ENCODE results near the gene NSUN4. TPM values are rescaled to one million over a fixed set of nuclear protein-coding genes. Genes with fewer than 3 reads are reported as not detected.

The NSUN4 gene
- total RNA-seq (10 to 100 TPM; 12.2 to 14.3 TPM), polyA plus RNA-seq (ENCODE audit: insufficient read length in 2 of 2) (10 to 100 TPM; 13.3 to 17.5 TPM)
- long read RNA-seq, donor 1, full-length matches to known transcripts, result 2 of 2 reads
- long read RNA-seq, donor 1, partial matches to known transcripts, result 0 of 2 reads
- long read RNA-seq, donor 1, other reads (novel, unspliced or antisense), result 0 of 2 reads
- long read RNA-seq, donor 2, partial matches to known transcripts, result 0 of 2 reads
- long read RNA-seq, donor 2, other reads (novel, unspliced or antisense), result 0 of 2 reads
- long read RNA-seq, donor 3, result 0 reads
- long read RNA-seq, donor 4, transcript NSUN4-204 (6 exons, 2,150 nt), result major isoform, 5 of 5 reads
- long read RNA-seq, donor 4, partial matches to known transcripts, result 0 of 5 reads
- long read RNA-seq, donor 4, other reads (novel, unspliced or antisense), result 0 of 5 reads

- DNase-seq (ENCODE audit: low read depth in 4 of 6, low spot score in 6 of 6), result peak; percentile 84 to 98 (median 90)
- Histone ChIP-seq H3K36me3 (ENCODE audit: control insufficient read depth, insufficient read depth, low read length) (peaks cover 18% of the 10 kb centered on the region), H3K27me3 (ENCODE audit: control insufficient read depth, insufficient read depth, low read length) (no peaks in the 10 kb centered on the region), H3K4me3 (ENCODE audit: low read depth, low read length) (peak within 1 kb of the TSS; percentile 93), H3K4me1 (ENCODE audit: control insufficient read depth, insufficient read depth, low read length) (peaks cover 11% of the 10 kb centered on the region), H3K27ac (ENCODE audit: low read depth, low read length) (peak within 1 kb of the TSS; percentile 99), H3K9me3 (ENCODE audit: control insufficient read depth, insufficient read depth, low read length) (no peaks in the 10 kb centered on the region)
- under 1% methylated on average over 52 of the region's 53 CpGs for WGBS (ENCODE audit: insufficient coverage)
These were observed at the start of gene NSUN4 for GRCh38 chr1:46340404-46341221. Gene NSUN4, plus strand, starts transcription at chr1:46340807. Its CDS starts 20 bp downstream, at chr1:46340827.

- Histone ChIP-seq H3K9me3 (ENCODE audit: control insufficient read depth, insufficient read depth, low read length) (no peaks in the 10 kb centered on the region), H3K27ac (ENCODE audit: low read depth, low read length) (no peak overlapping the region), H3K4me3 (ENCODE audit: low read depth, low read length) (no peak overlapping the region), H3K4me1 (ENCODE audit: control insufficient read depth, insufficient read depth, low read length) (no peaks in the 10 kb centered on the region), H3K36me3 (ENCODE audit: control insufficient read depth, insufficient read depth, low read length) (peaks cover 43% of the 10 kb centered on the region), H3K27me3 (ENCODE audit: control insufficient read depth, insufficient read depth, low read length) (no peaks in the 10 kb centered on the region)
- WGBS (ENCODE audit: insufficient coverage), result 50% methylated on average over 1 of the region's 2 CpGs
- DNase-seq (ENCODE audit: low read depth in 4 of 6, low spot score in 6 of 6), result no peak
These were observed 45.3 kb upstream of the NSUN4 start for GRCh38 chr1:46295306-46295705.

- Histone ChIP-seq H3K4me3 (ENCODE audit: low read depth, low read length) (no peak overlapping the region), H3K4me1 (ENCODE audit: control insufficient read depth, insufficient read depth, low read length) (peaks cover 13% of the 10 kb centered on the region), H3K36me3 (ENCODE audit: control insufficient read depth, insufficient read depth, low read length) (peaks cover 31% of the 10 kb centered on the region), H3K9me3 (ENCODE audit: control insufficient read depth, insufficient read depth, low read length) (no peaks in the 10 kb centered on the region), H3K27me3 (ENCODE audit: control insufficient read depth, insufficient read depth, low read length) (no peaks in the 10 kb centered on the region), H3K27ac (ENCODE audit: low read depth, low read length) (no peak overlapping the region)
- DNase-seq (ENCODE audit: low read depth in 4 of 6, low spot score in 6 of 6), result no peak
These were observed 42.2 kb upstream of the NSUN4 start for GRCh38 chr1:46298387-46298786.

GRCh38 chr1:46300673-46301405 lies 39.8 kb upstream of the NSUN4 start:
- Histone ChIP-seq H3K27ac (ENCODE audit: low read depth, low read length) (peak overlapping the region; percentile 96), H3K9me3 (ENCODE audit: control insufficient read depth, insufficient read depth, low read length) (no peaks in the 10 kb centered on the region), H3K4me1 (ENCODE audit: control insufficient read depth, insufficient read depth, low read length) (peaks cover 27% of the 10 kb centered on the region), H3K36me3 (ENCODE audit: control insufficient read depth, insufficient read depth, low read length) (peaks cover 20% of the 10 kb centered on the region), H3K4me3 (ENCODE audit: low read depth, low read length) (peak overlapping the region; percentile 92), H3K27me3 (ENCODE audit: control insufficient read depth, insufficient read depth, low read length) (no peaks in the 10 kb centered on the region)
- WGBS (ENCODE audit: insufficient coverage), result 35% methylated on average over 6 of the region's 6 CpGs
- peak in 2 of 6 donors; percentile 18 to 51 for DNase-seq (ENCODE audit: low read depth in 4 of 6, low spot score in 6 of 6)

- peak overlapping the region; percentile 96 for H3K27ac ChIP-seq (ENCODE audit: low read depth, low read length)
- peaks cover 27% of the 10 kb centered on the region for H3K4me1 ChIP-seq (ENCODE audit: control insufficient read depth, insufficient read depth, low read length)
- DNase-seq (ENCODE audit: low read depth in 4 of 6, low spot score in 6 of 6), result no peak
- no peaks in the 10 kb centered on the region for H3K27me3 ChIP-seq (ENCODE audit: control insufficient read depth, insufficient read depth, low read length)
- peak overlapping the region; percentile 92 for H3K4me3 ChIP-seq (ENCODE audit: low read depth, low read length)
- WGBS (ENCODE audit: insufficient coverage), result 7% methylated on average over 17 of the region's 17 CpGs
- no peaks in the 10 kb centered on the region for H3K9me3 ChIP-seq (ENCODE audit: control insufficient read depth, insufficient read depth, low read length)
- peaks cover 17% of the 10 kb centered on the region for H3K36me3 ChIP-seq (ENCODE audit: control insufficient read depth, insufficient read depth, low read length)
These were observed 39.2 kb upstream of the NSUN4 start for GRCh38 chr1:46301406-46301807.

- DNase-seq (ENCODE audit: low read depth in 4 of 6, low spot score in 6 of 6), result peak in 5 of 6 donors; percentile 12 to 75 (median 43)
- Histone ChIP-seq H3K27ac (ENCODE audit: low read depth, low read length) (peak overlapping the region; percentile 96), H3K9me3 (ENCODE audit: control insufficient read depth, insufficient read depth, low read length) (no peaks in the 10 kb centered on the region), H3K27me3 (ENCODE audit: control insufficient read depth, insufficient read depth, low read length) (no peaks in the 10 kb centered on the region), H3K4me1 (ENCODE audit: control insufficient read depth, insufficient read depth, low read length) (peaks cover 27% of the 10 kb centered on the region), H3K4me3 (ENCODE audit: low read depth, low read length) (peak overlapping the region; percentile 92), H3K36me3 (ENCODE audit: control insufficient read depth, insufficient read depth, low read length) (peaks cover 17% of the 10 kb centered on the region)
- whole genome bisulfite sequencing (ENCODE audit: insufficient coverage), result under 1% methylated on average over 79 of the region's 79 CpGs
These were observed 38.6 kb upstream of the NSUN4 start for GRCh38 chr1:46301808-46302640.

- peak overlapping the region; percentile 96 for H3K27ac ChIP-seq (ENCODE audit: low read depth, low read length)
- H3K9me3 ChIP-seq (ENCODE audit: control insufficient read depth, insufficient read depth, low read length), result no peaks in the 10 kb centered on the region
- H3K27me3 ChIP-seq (ENCODE audit: control insufficient read depth, insufficient read depth, low read length), result no peaks in the 10 kb centered on the region
- H3K4me3 ChIP-seq (ENCODE audit: low read depth, low read length), result peak overlapping the region; percentile 92
- WGBS (ENCODE audit: insufficient coverage), result under 1% methylated on average over 32 of the region's 32 CpGs
- H3K36me3 ChIP-seq (ENCODE audit: control insufficient read depth, insufficient read depth, low read length), result peaks cover 11% of the 10 kb centered on the region
- DNase-seq (ENCODE audit: low read depth in 4 of 6, low spot score in 6 of 6), result peak in 4 of 6 donors; percentile 8 to 64 (median 36)
- peaks cover 27% of the 10 kb centered on the region for H3K4me1 ChIP-seq (ENCODE audit: control insufficient read depth, insufficient read depth, low read length)
These were observed 38.0 kb upstream of the NSUN4 start for GRCh38 chr1:46302641-46303037.

GRCh38 chr1:46303038-46303871 lies 37.4 kb upstream of the NSUN4 start, which contains the start of the genes LRRC41 and UQCRH:
Gene LRRC41, minus strand, starts transcription at chr1:46303616. Its CDS starts 294 bp downstream, at chr1:46303322.
Gene UQCRH, plus strand, starts transcription at chr1:46303698. Its CDS starts 69 bp downstream, at chr1:46303767.
- WGBS (ENCODE audit: insufficient coverage), result under 1% methylated on average over 53 of the region's 61 CpGs
- H3K4me1 ChIP-seq (ENCODE audit: control insufficient read depth, insufficient read depth, low read length), result peaks cover 27% of the 10 kb centered on the region
- DNase-seq (ENCODE audit: low read depth in 4 of 6, low spot score in 6 of 6), result peak; percentile 90 to 98 (median 92)
- no peaks in the 10 kb centered on the region for H3K27me3 ChIP-seq (ENCODE audit: control insufficient read depth, insufficient read depth, low read length)
- H3K4me3 ChIP-seq (ENCODE audit: low read depth, low read length), result peak within 1 kb of the TSS; percentile 92
- H3K9me3 ChIP-seq (ENCODE audit: control insufficient read depth, insufficient read depth, low read length), result no peaks in the 10 kb centered on the region
- H3K36me3 ChIP-seq (ENCODE audit: control insufficient read depth, insufficient read depth, low read length), result peaks cover 9% of the 10 kb centered on the region
- peak within 1 kb of the TSS; percentile 96 for H3K27ac ChIP-seq (ENCODE audit: low read depth, low read length)
